Measurements from ENCODE around the gene RASD2. TPM values are rescaled to one million over a fixed set of nuclear protein-coding genes. Genes with fewer than 3 reads are reported as not detected.

The RASD2 gene
- total and polyA plus RNA-seq, 2 donors from 2014 or later, result 1.1 to 3.4 TPM

DNA sequence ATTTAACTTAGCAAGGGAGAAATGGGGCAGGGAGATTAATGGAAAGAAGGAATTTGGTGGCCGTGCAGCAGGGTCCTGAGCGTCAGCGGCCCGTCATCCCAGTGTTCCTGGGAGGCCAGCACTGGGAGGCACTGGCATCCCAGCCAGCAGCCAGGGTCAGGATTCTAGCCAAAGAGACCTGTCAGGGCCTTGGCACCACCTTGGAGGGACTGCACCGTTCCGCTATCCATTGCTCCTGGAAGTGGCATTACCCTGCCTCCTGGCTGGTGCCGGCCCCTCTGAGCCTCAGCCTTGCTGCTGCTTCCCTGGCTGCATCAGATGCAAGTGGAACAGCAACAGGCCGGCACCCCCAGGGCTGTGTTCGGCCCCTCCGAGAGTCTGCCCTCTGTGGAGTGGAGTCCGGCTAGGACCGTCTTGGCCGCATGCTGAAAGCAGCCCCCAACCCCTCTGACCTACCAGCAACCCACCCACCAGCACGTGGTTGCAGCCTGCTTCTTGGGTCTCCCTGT, 30.1 kb downstream of the RASD2 start:
- H3K4me3 ChIP-seq (ENCODE audit: low read length in 3 of 3), result no peak overlapping the region
- H3K4me1 ChIP-seq (ENCODE audit: control insufficient read depth in 2 of 3, insufficient read depth in 2 of 3, low read depth in 1 of 3, low read length in 3 of 3), result no peaks in the 10 kb centered on the region
- TF ChIP-seq, protein P1, sequence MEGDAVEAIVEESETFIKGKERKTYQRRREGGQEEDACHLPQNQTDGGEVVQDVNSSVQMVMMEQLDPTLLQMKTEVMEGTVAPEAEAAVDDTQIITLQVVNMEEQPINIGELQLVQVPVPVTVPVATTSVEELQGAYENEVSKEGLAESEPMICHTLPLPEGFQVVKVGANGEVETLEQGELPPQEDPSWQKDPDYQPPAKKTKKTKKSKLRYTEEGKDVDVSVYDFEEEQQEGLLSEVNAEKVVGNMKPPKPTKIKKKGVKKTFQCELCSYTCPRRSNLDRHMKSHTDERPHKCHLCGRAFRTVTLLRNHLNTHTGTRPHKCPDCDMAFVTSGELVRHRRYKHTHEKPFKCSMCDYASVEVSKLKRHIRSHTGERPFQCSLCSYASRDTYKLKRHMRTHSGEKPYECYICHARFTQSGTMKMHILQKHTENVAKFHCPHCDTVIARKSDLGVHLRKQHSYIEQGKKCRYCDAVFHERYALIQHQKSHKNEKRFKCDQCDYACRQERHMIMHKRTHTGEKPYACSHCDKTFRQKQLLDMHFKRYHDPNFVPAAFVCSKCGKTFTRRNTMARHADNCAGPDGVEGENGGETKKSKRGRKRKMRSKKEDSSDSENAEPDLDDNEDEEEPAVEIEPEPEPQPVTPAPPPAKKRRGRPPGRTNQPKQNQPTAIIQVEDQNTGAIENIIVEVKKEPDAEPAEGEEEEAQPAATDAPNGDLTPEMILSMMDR (IDR thresholded peaks at IDR 0.05; ENCODE audit: borderline replicate concordance, extremely low read depth, insufficient read depth), result no peak
- H3K9ac ChIP-seq (ENCODE audit: low read length in 3 of 3), result no peak overlapping the region
- H3K36me3 ChIP-seq (ENCODE audit: control insufficient read depth in 2 of 3, insufficient read depth in 3 of 3, low read length in 3 of 3), result no peaks in the 10 kb centered on the region
- no peak for DNase-seq
- H3K27me3 ChIP-seq (ENCODE audit: control insufficient read depth, insufficient read depth, low read length), result no peaks in the 10 kb centered on the region
- H3K9me3 ChIP-seq (ENCODE audit: control insufficient read depth in 2 of 3, insufficient read depth in 1 of 3, low read length in 3 of 3), result no peaks in the 10 kb centered on the region
- no peak for FAIRE-seq
- intact Hi-C loops (cut with DNase I), result no loop called here
- H3K27ac ChIP-seq (ENCODE audit: low read depth in 2 of 2, low read length in 2 of 2), result no peak overlapping the region

DNA sequence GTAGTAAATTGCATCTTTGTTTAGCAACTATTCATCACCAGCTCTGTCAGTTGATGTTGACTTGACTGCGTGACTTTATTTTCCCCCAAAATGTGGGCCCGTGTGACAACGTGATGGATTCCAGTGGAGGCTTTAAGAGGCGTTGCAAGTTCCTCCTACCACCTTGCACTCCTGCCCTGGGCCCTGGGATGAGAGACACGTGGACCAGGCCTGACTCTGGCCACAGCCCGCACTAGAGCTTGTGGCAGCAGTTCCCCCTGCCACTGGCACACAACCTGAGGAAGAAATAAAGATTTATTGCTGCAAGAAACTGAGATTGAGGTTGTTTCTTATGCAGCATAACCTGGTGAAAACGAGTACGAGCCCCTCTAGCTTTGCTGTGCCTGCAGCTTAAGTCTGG, 31.9 kb downstream of the RASD2 start:
- TF ChIP-seq, protein P1 (IDR thresholded peaks at IDR 0.05; ENCODE audit: borderline replicate concordance, extremely low read depth, insufficient read depth), result no peak
- H3K4me3 ChIP-seq (ENCODE audit: low read length in 3 of 3), result no peak overlapping the region
- no peaks in the 10 kb centered on the region for H3K27me3 ChIP-seq (ENCODE audit: control insufficient read depth, insufficient read depth, low read length)
- no peaks in the 10 kb centered on the region for H3K4me1 ChIP-seq (ENCODE audit: control insufficient read depth in 2 of 3, insufficient read depth in 2 of 3, low read depth in 1 of 3, low read length in 3 of 3)
- intact Hi-C loops (cut with DNase I), result no loop called here
- H3K9ac ChIP-seq (ENCODE audit: low read length in 3 of 3), result no peak overlapping the region
- no peaks in the 10 kb centered on the region for H3K36me3 ChIP-seq (ENCODE audit: control insufficient read depth in 2 of 3, insufficient read depth in 3 of 3, low read length in 3 of 3)
- no peaks in the 10 kb centered on the region for H3K9me3 ChIP-seq (ENCODE audit: control insufficient read depth in 2 of 3, insufficient read depth in 1 of 3, low read length in 3 of 3)
- H3K27ac ChIP-seq (ENCODE audit: low read depth in 2 of 2, low read length in 2 of 2), result no peak overlapping the region
- DNase-seq (no peak), FAIRE-seq (no peak)

DNA sequence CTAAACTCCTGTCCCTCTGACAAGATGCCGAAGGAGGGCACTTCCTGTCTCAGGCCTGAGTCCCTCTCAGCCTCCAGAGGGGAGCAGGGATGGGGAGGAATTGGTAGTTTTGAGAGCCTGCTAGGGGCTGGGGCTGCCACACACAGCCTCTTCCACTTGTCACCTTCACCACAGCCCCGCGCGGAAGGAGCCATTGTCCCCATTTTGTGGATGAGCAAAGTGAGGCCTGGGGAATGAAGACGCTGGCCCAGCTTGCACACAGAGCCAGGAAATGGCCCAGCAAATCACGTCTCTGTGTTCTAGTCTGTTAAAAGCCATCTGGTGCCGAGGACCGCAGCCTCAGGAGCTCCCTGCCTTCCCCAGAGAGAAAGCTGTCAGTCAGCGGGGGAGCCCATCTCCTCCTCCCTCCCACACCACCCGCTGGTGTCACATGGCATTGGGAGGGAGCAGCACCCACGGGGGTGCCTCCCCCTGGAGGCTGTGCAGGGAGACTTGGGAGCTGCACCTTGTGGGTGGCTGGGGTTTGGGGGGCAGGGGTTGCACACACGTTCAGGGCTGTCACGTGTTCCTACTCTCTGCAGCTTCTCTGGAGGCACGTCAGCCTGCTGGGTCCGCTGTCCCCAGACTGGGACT, 34.6 kb downstream of the RASD2 start:
- Histone ChIP-seq H3K4me3 (ENCODE audit: low read length in 3 of 3) (no peak overlapping the region), H3K27me3 (ENCODE audit: control insufficient read depth, insufficient read depth, low read length) (no peaks in the 10 kb centered on the region), H3K9me3 (ENCODE audit: control insufficient read depth in 2 of 3, insufficient read depth in 1 of 3, low read length in 3 of 3) (no peaks in the 10 kb centered on the region), H3K27ac (ENCODE audit: low read depth in 2 of 2, low read length in 2 of 2) (no peak overlapping the region), H3K4me1 (ENCODE audit: control insufficient read depth in 2 of 3, insufficient read depth in 2 of 3, low read depth in 1 of 3, low read length in 3 of 3) (no peaks in the 10 kb centered on the region), H3K36me3 (ENCODE audit: control insufficient read depth in 2 of 3, insufficient read depth in 3 of 3, low read length in 3 of 3) (no peaks in the 10 kb centered on the region), H3K9ac (ENCODE audit: low read length in 3 of 3) (no peak overlapping the region)
- no peak for FAIRE-seq
- TF ChIP-seq, protein P1 (IDR thresholded peaks at IDR 0.05; ENCODE audit: borderline replicate concordance, extremely low read depth, insufficient read depth), result no peak
- DNase-seq, result no peak
- intact Hi-C loops (cut with DNase I), result loop anchor here (5.0 kb wide), 1 partner anchor 143 kb away; no protein-coding TSS in a partner anchor

Data from kidney (tissue), 14 donors.